ENCODE results near the gene HSD17B1. TPM values are rescaled to one million over a fixed set of nuclear protein-coding genes. Genes with fewer than 3 reads are reported as not detected.

The HSD17B1 gene
- polyA plus RNA-seq, 1 donor from 2014 or later, result 1.0 TPM

- no peak overlapping the region for H3K4me2 ChIP-seq (ENCODE audit: low read length)
- no peak for TF ChIP-seq SMC3 (conservative IDR thresholded peaks at IDR 0.05; ENCODE audit: poor library complexity)
- no peak overlapping the region for H3K4me3 ChIP-seq (ENCODE audit: low read length)
- H4K20me1 ChIP-seq (ENCODE audit: insufficient read depth), result no peaks in the 10 kb centered on the region
- no peak overlapping the region for H3K9ac ChIP-seq (ENCODE audit: low read length)
- H3K79me2 ChIP-seq (replicated peaks; ENCODE audit: insufficient read depth, low read length), result peaks cover 26% of the 10 kb centered on the region
- H3F3A ChIP-seq (ENCODE audit: insufficient read depth, low read length, poor library complexity, severe bottlenecking), result no peaks in the 10 kb centered on the region
- no peak overlapping the region for H2AFZ ChIP-seq (ENCODE audit: low read depth, low read length)
- no peaks in the 10 kb centered on the region for H3K9me2 ChIP-seq (ENCODE audit: insufficient read depth, low read length)
- no peak overlapping the region for H3K27ac ChIP-seq (ENCODE audit: low read length)
- H3K36me3 ChIP-seq (ENCODE audit: insufficient read depth, low read length), result no peaks in the 10 kb centered on the region
- no peaks in the 10 kb centered on the region for H3K27me3 ChIP-seq (ENCODE audit: insufficient read depth, low read depth, low read length)
- H3K9me3 ChIP-seq (ENCODE audit: low read length), result no peaks in the 10 kb centered on the region
Measured at GRCh38 chr17:42598905-42599304, 46.2 kb downstream of the HSD17B1 start.

GRCh38 chr17:42603318-42603717, 50.6 kb downstream of the HSD17B1 start:
- Histone ChIP-seq H3K9me2 (ENCODE audit: insufficient read depth, low read length) (no peaks in the 10 kb centered on the region), H3K9me3 (ENCODE audit: low read length) (no peaks in the 10 kb centered on the region), H3K9ac (ENCODE audit: low read length) (no peak overlapping the region), H3K27ac (ENCODE audit: low read length) (no peak overlapping the region), H3K27me3 (ENCODE audit: insufficient read depth, low read depth, low read length) (no peaks in the 10 kb centered on the region), H3K36me3 (ENCODE audit: insufficient read depth, low read length) (no peaks in the 10 kb centered on the region), H3K79me2 (replicated peaks; ENCODE audit: insufficient read depth, low read length) (peaks cover 62% of the 10 kb centered on the region), H3K4me3 (ENCODE audit: low read length) (no peak overlapping the region), H2AFZ (ENCODE audit: low read depth, low read length) (no peak overlapping the region), H4K20me1 (ENCODE audit: insufficient read depth) (no peaks in the 10 kb centered on the region), H3K4me2 (ENCODE audit: low read length) (no peak overlapping the region), H3F3A (ENCODE audit: insufficient read depth, low read length, poor library complexity, severe bottlenecking) (no peaks in the 10 kb centered on the region)
- no peak for TF ChIP-seq SMC3 (conservative IDR thresholded peaks at IDR 0.05; ENCODE audit: poor library complexity)
- no peak for TF ChIP-seq MXI1 (conservative IDR thresholded peaks at IDR 0.05; ENCODE audit: poor library complexity, severe bottlenecking)
- no peak for TF ChIP-seq TAF1 (IDR thresholded peaks at IDR 0.05; ENCODE audit: low read depth)
- no peak for TF ChIP-seq CTCF (IDR thresholded peaks at IDR 0.05; ENCODE audit: poor library complexity, severe bottlenecking)
- no peak for TF ChIP-seq REST (IDR thresholded peaks at IDR 0.05; ENCODE audit: borderline replicate concordance)
- no peak for TF ChIP-seq EP300 (conservative IDR thresholded peaks at IDR 0.05; ENCODE audit: poor library complexity, severe bottlenecking)
- TF ChIP-seq EZH2 (IDR thresholded peaks at IDR 0.05; ENCODE audit: borderline replicate concordance, insufficient read depth, low read length, poor library complexity, severe bottlenecking), result no peak
- no peak for TF ChIP-seq RAD21 (conservative IDR thresholded peaks at IDR 0.05)
- TF ChIP-seq POLR2AphosphoS5 (IDR thresholded peaks at IDR 0.05), result no peak

Other genes starting within 250 kb of the HSD17B1 start
- 24.2 and 25.5 TPM in 2 replicates for gene STAT3, start 164.5 kb upstream of the HSD17B1 start, polyA plus RNA-seq
- 0.07 and 0.18 TPM in 2 replicates for gene CAVIN1, start 129.7 kb upstream of the HSD17B1 start, polyA plus RNA-seq
- gene ATP6V0A1, start 94.0 kb upstream of the HSD17B1 start, polyA plus RNA-seq, result 92.1 and 94.0 TPM in 2 replicates
- 12.1 and 17.1 TPM in 2 replicates for gene NAGLU, start 16.7 kb upstream of the HSD17B1 start, polyA plus RNA-seq
- 8.2 and 10.1 TPM in 2 replicates for gene COASY, start 9.2 kb downstream of the HSD17B1 start, polyA plus RNA-seq
- 35.7 and 47.2 TPM in 2 replicates for gene MLX, start 14.2 kb downstream of the HSD17B1 start, polyA plus RNA-seq
- 22.5 and 36.2 TPM in 2 replicates for gene PSMC3IP, start 24.8 kb downstream of the HSD17B1 start, polyA plus RNA-seq
- 30.1 and 34.6 TPM in 2 replicates for gene RETREG3, start 56.5 kb downstream of the HSD17B1 start, polyA plus RNA-seq
- gene TUBG1, start 56.8 kb downstream of the HSD17B1 start, polyA plus RNA-seq, result 14.2 and 22.3 TPM in 2 replicates
- 24.9 and 28.9 TPM in 2 replicates for gene TUBG2, start 106.4 kb downstream of the HSD17B1 start, polyA plus RNA-seq
- gene PLEKHH3, start 124.1 kb downstream of the HSD17B1 start, polyA plus RNA-seq, result 18.4 and 20.2 TPM in 2 replicates
- 3.1 and 5.1 TPM in 2 replicates for gene CCR10, start 128.9 kb downstream of the HSD17B1 start, polyA plus RNA-seq
- 21.9 and 23.9 TPM in 2 replicates for gene CNTNAP1, start 129.6 kb downstream of the HSD17B1 start, polyA plus RNA-seq
- 52.5 and 68.3 TPM in 2 replicates for gene EZH1, start 192.1 kb downstream of the HSD17B1 start, polyA plus RNA-seq
- 0.96 and 2.1 TPM in 2 replicates for gene RAMP2, start 208.3 kb downstream of the HSD17B1 start, polyA plus RNA-seq
- 128 and 133 TPM in 2 replicates for gene VPS25, start 220.5 kb downstream of the HSD17B1 start, polyA plus RNA-seq
- 0.10 TPM in 1 of 2 replicates, not detected in the other for gene WNK4, start 227.7 kb downstream of the HSD17B1 start, polyA plus RNA-seq
- gene COA3, start 245.8 kb downstream of the HSD17B1 start, polyA plus RNA-seq, result 222 and 234 TPM in 2 replicates
- gene CNTD1, start 245.9 kb downstream of the HSD17B1 start, polyA plus RNA-seq, result 0.21 and 1.2 TPM in 2 replicates

Measured in neural cell (in vitro differentiated cells).